ENCODE results near the gene NISCH.

The NISCH gene

GRCh38 chr3:52431459-52432223, 23.8 kb upstream of the NISCH start:
- no peaks in the 10 kb centered on the region for H3K9me3 ChIP-seq (ENCODE audit: control insufficient read depth, insufficient read depth, low read length)
- no peaks in the 10 kb centered on the region for H3K4me1 ChIP-seq (ENCODE audit: control insufficient read depth, low read length)
- no peak overlapping the region for H3K4me3 ChIP-seq (ENCODE audit: low read length)
- no peaks in the 10 kb centered on the region for H3K9me2 ChIP-seq (replicated peaks; ENCODE audit: control insufficient read depth, low read length)
- H4K20me1 ChIP-seq (ENCODE audit: control insufficient read depth, insufficient read depth, low read depth, low read length), result no peaks in the 10 kb centered on the region
- peaks cover 20% of the 10 kb centered on the region for H3K27me3 ChIP-seq (ENCODE audit: control insufficient read depth, low read length)
- H3K36me3 ChIP-seq (ENCODE audit: control insufficient read depth, low read length), result no peaks in the 10 kb centered on the region
- no peak overlapping the region for H3K27ac ChIP-seq (ENCODE audit: low read depth, low read length)
- no peak overlapping the region for H3K4me2 ChIP-seq (ENCODE audit: low read length)
- TF ChIP-seq CTCF (IDR thresholded peaks at IDR 0.05; ENCODE audit: low read depth, low read length, poor library complexity, severe bottlenecking), result no peak
- no peak for TF ChIP-seq EZH2phosphoT487 (IDR thresholded peaks at IDR 0.05; ENCODE audit: borderline replicate concordance, low read length)
- no peaks in the 10 kb centered on the region for H3F3A ChIP-seq (ENCODE audit: control insufficient read depth, insufficient read depth)
- H3K79me2 ChIP-seq (ENCODE audit: control insufficient read depth, low read length), result no peaks in the 10 kb centered on the region

GRCh38 chr3:52432225-52432624, 23.2 kb upstream of the NISCH start:
- no peak overlapping the region for H3K27ac ChIP-seq (ENCODE audit: low read depth, low read length)
- no peaks in the 10 kb centered on the region for H3K9me2 ChIP-seq (replicated peaks; ENCODE audit: control insufficient read depth, low read length)
- no peak for TF ChIP-seq EZH2phosphoT487 (IDR thresholded peaks at IDR 0.05; ENCODE audit: borderline replicate concordance, low read length)
- TF ChIP-seq CTCF (IDR thresholded peaks at IDR 0.05; ENCODE audit: low read depth, low read length, poor library complexity, severe bottlenecking), result no peak
- H3K4me2 ChIP-seq (ENCODE audit: low read length), result no peak overlapping the region
- no peaks in the 10 kb centered on the region for H3K9me3 ChIP-seq (ENCODE audit: control insufficient read depth, insufficient read depth, low read length)
- no peaks in the 10 kb centered on the region for H3F3A ChIP-seq (ENCODE audit: control insufficient read depth, insufficient read depth)
- H3K36me3 ChIP-seq (ENCODE audit: control insufficient read depth, low read length), result no peaks in the 10 kb centered on the region
- no peaks in the 10 kb centered on the region for H3K79me2 ChIP-seq (ENCODE audit: control insufficient read depth, low read length)
- no peaks in the 10 kb centered on the region for H4K20me1 ChIP-seq (ENCODE audit: control insufficient read depth, insufficient read depth, low read depth, low read length)
- H3K4me1 ChIP-seq (ENCODE audit: control insufficient read depth, low read length), result no peaks in the 10 kb centered on the region
- no peak overlapping the region for H3K4me3 ChIP-seq (ENCODE audit: low read length)
- H3K27me3 ChIP-seq (ENCODE audit: control insufficient read depth, low read length), result peaks cover 20% of the 10 kb centered on the region

GRCh38 chr3:52432691-52433141, 22.7 kb upstream of the NISCH start:
- Histone ChIP-seq H3K27ac (ENCODE audit: low read depth, low read length) (no peak overlapping the region), H3K79me2 (ENCODE audit: control insufficient read depth, low read length) (no peaks in the 10 kb centered on the region)
- TF ChIP-seq EZH2phosphoT487 (IDR thresholded peaks at IDR 0.05; ENCODE audit: borderline replicate concordance, low read length), result no peak
- TF ChIP-seq CTCF (IDR thresholded peaks at IDR 0.05; ENCODE audit: low read depth, low read length, poor library complexity, severe bottlenecking), result no peak

More at GRCh38 chr3:52432691-52433141, 22.7 kb upstream of the NISCH start:
- Histone ChIP-seq H3K4me1 (ENCODE audit: control insufficient read depth, low read length) (no peaks in the 10 kb centered on the region), H4K20me1 (ENCODE audit: control insufficient read depth, insufficient read depth, low read depth, low read length) (no peaks in the 10 kb centered on the region), H3K4me3 (ENCODE audit: low read length) (no peak overlapping the region), H3F3A (ENCODE audit: control insufficient read depth, insufficient read depth) (no peaks in the 10 kb centered on the region), H3K9me3 (ENCODE audit: control insufficient read depth, insufficient read depth, low read length) (no peaks in the 10 kb centered on the region), H3K9me2 (replicated peaks; ENCODE audit: control insufficient read depth, low read length) (no peaks in the 10 kb centered on the region), H3K36me3 (ENCODE audit: control insufficient read depth, low read length) (no peaks in the 10 kb centered on the region), H3K4me2 (ENCODE audit: low read length) (no peak overlapping the region), H3K27me3 (ENCODE audit: control insufficient read depth, low read length) (peaks cover 20% of the 10 kb centered on the region)

All from DOHH2 (cell line).